Measurements from ENCODE around the gene CEP250.

Gene CEP250

DNA sequence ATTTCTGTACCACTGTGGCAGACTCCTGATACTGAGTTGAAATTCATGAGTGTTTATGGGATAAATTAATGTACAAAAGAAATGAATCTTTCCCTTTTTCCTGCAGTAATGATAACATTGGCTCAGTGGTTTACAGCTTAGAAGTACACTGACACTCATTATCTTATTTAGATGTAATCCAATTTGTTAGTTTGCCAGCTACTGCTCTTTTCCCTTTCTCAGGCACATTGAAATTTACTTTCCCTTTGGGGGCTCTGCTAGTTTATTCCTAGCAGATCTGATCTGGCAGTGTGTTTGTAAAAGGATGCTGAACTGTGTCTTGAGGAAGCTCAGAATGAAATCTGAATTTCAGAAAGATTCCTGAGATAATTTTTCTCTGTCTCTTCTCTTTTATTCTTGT, 3.0 kb downstream of the CEP250 start:
- TF ChIP-seq POLR2AphosphoS5 (IDR thresholded peaks at IDR 0.05; ENCODE audit: low read depth, low read length) (no peak), SIN3A (IDR thresholded peaks at IDR 0.05; ENCODE audit: borderline replicate concordance, insufficient read depth, low read length) (no peak), FOXP2 (optimal IDR thresholded peaks at IDR 0.05; ENCODE audit: borderline replicate concordance, extremely low read depth, extremely low read length, insufficient read depth) (no peak), TAF1 (IDR thresholded peaks at IDR 0.05; ENCODE audit: borderline replicate concordance, insufficient read depth, low read length) (no peak), REST (IDR thresholded peaks at IDR 0.05; ENCODE audit: insufficient read depth in 1 of 2, low read depth in 2 of 2, low read length in 2 of 2) (no peak)

DNA sequence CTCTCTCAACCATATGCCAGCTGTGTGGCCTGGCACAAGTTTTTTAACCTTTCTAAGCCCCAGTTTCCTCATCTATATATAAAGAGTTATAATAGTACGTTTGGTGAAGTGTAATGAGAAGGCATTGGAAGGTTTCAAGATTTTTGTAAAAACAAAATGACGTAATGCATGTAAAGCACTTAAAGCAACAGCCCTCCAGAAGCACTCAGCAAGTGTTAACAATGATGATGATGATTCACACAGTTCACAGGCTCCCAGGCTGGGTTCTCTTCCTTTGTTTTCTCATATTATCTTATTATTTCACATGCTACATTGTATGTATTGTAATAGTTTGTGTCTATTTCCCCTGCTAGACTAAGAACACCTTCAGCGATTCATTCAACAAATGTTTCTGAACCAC, 6.2 kb downstream of the CEP250 start:
- TF ChIP-seq REST (IDR thresholded peaks at IDR 0.05; ENCODE audit: insufficient read depth in 1 of 2, low read depth in 2 of 2, low read length in 2 of 2) (no peak), TAF1 (IDR thresholded peaks at IDR 0.05; ENCODE audit: borderline replicate concordance, insufficient read depth, low read length) (no peak), POLR2AphosphoS5 (IDR thresholded peaks at IDR 0.05; ENCODE audit: low read depth, low read length) (no peak)

DNA sequence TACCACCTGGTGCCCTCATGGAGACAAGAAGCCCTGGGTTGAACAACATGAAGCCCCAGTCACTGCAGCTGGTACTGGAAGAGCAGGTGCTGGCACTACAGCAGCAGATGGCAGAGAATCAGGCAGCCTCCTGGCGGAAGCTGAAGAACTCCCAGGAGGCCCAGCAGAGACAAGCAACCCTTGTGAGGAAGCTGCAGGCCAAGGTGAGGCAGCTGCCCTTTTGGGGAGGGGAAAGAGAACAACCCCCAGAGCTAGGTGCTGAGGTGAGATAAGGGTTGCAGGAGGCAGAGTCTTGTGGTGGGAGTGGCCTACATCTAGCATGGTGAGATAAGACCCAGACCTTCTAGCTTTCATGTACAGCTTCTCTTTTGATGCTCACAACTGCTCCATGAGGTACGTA, 7.0 kb downstream of the CEP250 start:
- TF ChIP-seq SIN3A (IDR thresholded peaks at IDR 0.05; ENCODE audit: borderline replicate concordance, insufficient read depth, low read length) (no peak), REST (IDR thresholded peaks at IDR 0.05; ENCODE audit: insufficient read depth in 1 of 2, low read depth in 2 of 2, low read length in 2 of 2) (no peak), FOXP2 (optimal IDR thresholded peaks at IDR 0.05; ENCODE audit: borderline replicate concordance, extremely low read depth, extremely low read length, insufficient read depth) (no peak), POLR2AphosphoS5 (IDR thresholded peaks at IDR 0.05; ENCODE audit: low read depth, low read length) (no peak), TAF1 (IDR thresholded peaks at IDR 0.05; ENCODE audit: borderline replicate concordance, insufficient read depth, low read length) (no peak)

GRCh38 chr20:35463455-35464300, 8.3 kb downstream of the CEP250 start:
- TF ChIP-seq FOXP2 (optimal IDR thresholded peaks at IDR 0.05; ENCODE audit: borderline replicate concordance, extremely low read depth, extremely low read length, insufficient read depth) (no peak), SIN3A (IDR thresholded peaks at IDR 0.05; ENCODE audit: borderline replicate concordance, insufficient read depth, low read length) (no peak), REST (IDR thresholded peaks at IDR 0.05; ENCODE audit: insufficient read depth in 1 of 2, low read depth in 2 of 2, low read length in 2 of 2) (no peak), TAF1 (IDR thresholded peaks at IDR 0.05; ENCODE audit: borderline replicate concordance, insufficient read depth, low read length) (no peak), POLR2AphosphoS5 (IDR thresholded peaks at IDR 0.05; ENCODE audit: low read depth, low read length) (no peak)
